GM19395 (cell line): ENCODE data around the gene FKRP.

Experiments
- ATAC-seq: cut with Tn5 transposase; IDR thresholded peaks from one replicate; pipeline ENCODE4 v1.9.1; 2021; ENCODE audit warnings: mild to moderate bottlenecking, moderate library complexity; ENCODE audit not compliant: unreplicated experiment

The FKRP gene

DNA sequence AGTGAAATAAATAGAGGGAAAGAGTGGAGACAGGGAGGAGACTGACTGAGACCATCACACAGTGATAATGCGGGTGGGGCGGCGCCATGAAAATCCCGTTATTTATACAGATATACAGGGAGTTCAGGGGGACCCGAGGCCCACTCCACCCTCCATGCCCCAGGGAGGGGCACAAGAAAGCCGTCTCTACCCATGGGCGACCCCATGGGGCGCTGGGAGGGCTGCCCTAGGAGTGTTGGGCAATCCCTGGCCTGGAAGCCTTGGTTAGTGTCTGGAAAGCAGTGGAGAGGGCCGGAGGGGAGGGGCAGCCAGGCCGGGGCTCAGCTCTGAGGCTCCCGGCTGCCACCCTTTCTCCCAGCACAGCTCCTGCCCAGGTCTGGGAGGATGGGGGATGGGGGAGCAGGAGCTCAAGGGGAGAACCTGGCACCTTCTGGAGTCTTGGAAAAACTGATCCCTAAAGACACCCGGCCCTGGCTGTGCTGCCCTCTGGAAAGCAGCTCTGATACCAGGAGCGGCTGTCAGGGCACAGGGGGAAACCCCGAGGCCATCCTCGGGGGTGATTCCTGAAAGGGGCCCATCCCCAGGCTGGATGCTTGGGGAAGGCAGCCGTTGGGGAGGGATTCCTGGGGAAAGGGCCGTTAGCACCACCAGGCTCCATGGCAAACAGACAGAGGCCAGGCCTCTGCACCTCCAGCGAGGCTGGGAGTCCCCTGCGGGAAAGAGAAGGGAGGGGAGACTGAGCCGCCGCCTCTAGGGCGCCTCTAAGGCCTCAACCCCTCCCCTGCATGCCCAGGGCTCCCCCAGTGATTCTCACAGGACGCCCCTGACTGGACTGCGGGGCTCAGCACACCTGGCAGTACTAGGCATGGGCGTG is 26.0 kb upstream of the FKRP start:
- no peak for ATAC-seq

DNA sequence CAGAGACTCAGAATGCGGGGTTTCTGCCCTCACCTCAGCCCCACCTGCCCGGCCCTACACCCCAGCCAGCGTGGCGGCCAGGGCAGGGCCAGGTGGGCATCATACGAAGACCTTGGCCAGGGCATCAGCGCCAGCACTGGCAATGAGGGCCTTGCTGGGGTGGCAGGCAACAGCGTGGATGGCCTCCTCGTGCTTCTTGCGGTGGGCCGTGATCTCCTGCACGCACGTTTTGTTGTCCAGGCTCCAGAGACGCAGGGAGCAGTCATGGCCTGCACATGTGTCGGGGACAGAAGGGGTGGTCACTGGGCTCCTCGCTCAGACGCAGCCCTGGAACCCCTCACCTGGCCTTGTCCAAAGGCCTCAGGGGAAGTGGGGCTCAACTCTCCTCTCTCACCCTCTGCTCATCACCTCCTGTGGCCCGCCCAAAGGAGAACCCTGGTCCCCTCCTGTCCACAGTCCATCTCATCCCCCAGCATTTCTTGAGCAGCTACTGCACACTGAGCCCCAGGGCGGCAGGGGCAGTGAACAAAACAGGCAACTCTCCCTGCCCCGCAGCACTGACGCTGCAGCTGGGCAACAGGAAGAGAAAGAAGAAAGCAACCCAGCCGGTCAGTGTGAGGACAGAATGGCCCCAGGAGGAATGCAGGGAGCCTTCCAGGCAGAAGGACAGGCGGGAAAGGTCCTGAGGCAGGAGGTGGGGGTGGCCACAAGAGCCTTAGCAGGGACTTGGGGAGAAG is 25.2 kb upstream of the FKRP start:
- no peak for ATAC-seq

DNA sequence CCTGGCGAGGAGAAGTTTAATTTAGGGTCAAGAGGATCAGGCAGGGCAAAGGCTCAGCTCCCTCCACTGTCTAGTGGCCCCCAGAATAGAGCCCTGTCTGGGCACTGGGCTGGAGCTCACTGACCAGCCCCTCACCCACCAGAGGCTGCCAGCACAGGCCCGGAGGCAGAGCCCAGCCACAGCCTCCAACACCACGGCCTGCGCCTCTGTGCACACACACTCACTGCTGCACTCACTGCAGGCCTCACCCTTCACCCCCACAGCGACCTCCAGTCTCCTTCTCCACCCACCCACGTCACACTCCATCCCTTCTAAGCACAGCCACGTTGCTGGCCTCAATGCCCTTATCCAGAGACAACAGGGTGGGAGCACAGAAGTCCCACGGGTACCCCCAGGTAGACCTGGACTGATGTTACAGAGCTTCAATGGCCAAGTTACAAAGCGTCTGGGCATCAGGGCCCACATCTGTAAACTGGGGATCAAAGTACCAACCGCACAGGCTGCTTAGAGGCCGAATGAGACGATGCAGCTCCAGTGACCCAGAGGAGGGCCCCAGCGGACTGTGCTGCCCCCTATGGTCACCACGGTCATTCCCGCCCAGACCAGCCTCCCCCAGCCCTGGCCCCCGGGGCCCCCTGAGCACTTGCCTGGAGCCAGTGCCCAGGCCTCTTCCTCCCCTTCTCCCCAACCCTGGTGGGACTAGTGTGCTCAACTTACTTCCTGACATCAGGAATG is 24.4 kb upstream of the FKRP start:
- no peak for ATAC-seq

DNA sequence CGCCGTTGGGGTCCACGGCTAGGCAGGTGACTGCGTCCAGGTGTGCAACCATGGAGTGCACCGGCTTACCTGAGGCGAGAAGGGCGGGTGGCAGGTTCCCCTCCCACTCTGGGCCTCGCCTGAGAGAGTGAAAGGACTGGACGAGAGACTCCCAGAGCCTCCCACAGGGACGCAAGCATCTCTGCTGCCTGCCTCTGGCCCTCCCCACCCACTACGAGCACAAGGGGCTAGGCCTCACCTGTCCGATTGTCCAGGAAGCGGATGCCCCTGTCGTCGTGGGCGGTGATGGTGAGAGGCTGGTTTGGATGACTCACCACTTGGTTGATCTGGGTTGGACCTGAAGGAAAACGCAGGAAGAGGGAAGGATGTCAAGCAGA is 23.9 kb upstream of the FKRP start:
- ATAC-seq = no peak

DNA sequence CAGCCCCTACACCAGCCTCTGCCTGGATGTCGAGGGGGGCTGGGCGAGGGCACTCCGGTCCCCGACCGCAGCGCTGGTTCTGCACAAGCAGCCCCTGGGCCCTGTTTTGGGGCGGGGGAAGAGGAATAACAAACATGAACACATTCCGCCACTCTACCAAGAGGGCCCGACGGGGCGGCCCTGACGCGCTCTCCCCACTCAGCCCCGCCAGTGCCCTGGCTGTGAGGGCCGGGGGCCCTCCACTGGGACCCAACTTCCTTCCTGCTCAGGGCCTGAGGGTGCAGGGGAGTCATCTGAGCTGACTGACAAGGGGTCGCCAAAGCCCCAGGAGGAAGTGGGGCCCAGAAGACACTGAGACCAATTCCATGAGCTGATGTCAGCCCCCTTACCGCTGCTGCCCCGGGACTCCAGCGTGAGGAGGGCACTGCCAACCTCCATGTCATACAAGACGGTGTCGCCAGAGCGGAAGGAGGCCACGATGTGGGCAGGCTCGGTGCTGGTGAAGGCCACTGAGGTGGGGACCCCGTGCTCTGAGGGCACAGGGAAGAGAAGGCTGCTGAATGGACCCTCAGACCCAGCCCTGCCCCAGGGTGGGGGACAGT is 23.3 kb upstream of the FKRP start:
- ATAC-seq = no peak

DNA sequence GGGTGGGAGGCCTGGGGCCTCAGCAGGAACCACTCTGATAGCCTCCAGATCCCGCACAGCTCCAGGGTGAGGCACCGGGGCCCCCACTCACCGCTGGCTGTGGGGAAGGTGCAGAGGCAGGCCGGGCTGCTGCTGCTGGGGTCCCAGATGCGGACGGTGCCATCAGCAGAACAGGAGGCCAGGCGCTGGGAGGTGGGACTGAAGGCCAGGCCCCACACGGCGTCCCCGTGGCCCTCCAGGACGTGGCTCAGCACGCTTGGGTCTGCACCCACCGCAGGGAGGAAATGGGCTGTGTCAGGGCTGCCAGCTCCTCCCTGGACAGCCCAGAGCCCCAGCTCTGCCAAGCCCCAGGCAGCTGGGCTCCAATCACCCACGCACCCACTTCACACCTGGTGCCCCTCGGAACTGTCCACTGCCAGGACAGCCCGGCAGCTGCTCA is 22.8 kb upstream of the FKRP start:
- no peak for ATAC-seq

DNA sequence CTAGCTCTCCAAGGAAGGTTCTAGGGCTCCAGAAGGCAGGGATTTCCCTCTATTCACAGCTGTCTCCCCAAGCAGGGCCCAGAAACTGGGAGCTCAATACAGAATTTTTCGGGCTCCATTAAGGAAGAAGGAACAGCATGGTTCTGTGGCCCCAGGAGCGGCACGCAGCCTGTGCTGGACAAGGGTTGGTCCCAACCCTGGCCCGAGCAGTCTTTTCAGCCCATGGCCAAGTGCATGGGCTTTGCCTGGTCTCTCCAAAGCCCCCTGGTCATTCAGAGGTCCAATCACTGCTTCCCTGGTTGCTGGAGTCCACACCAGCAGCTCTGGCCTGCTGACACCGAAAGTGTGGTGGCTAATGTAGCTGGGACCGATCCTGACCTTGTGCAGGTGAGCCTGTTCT is 22.4 kb upstream of the FKRP start:
- no peak for ATAC-seq

DNA sequence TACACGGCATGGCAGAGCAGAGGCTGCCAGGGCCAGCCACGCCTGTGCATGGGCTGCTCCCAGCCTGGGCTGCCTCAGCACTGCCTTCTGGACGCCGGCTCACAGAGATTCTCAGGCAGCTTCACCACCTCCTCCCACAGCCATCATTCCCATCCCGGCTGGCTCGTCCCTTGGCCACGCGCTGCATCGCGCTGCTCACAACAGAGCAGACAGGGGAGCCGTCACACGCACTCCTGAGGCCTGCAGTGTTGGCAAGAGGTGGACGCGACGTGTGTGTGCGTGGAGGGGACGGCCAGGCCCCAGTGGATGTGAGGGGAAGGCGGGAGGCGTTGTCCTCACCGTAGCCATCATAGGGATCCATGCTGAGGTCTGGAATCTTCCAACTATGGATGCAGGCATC is 21.4 kb upstream of the FKRP start:
- ATAC-seq = no peak

DNA sequence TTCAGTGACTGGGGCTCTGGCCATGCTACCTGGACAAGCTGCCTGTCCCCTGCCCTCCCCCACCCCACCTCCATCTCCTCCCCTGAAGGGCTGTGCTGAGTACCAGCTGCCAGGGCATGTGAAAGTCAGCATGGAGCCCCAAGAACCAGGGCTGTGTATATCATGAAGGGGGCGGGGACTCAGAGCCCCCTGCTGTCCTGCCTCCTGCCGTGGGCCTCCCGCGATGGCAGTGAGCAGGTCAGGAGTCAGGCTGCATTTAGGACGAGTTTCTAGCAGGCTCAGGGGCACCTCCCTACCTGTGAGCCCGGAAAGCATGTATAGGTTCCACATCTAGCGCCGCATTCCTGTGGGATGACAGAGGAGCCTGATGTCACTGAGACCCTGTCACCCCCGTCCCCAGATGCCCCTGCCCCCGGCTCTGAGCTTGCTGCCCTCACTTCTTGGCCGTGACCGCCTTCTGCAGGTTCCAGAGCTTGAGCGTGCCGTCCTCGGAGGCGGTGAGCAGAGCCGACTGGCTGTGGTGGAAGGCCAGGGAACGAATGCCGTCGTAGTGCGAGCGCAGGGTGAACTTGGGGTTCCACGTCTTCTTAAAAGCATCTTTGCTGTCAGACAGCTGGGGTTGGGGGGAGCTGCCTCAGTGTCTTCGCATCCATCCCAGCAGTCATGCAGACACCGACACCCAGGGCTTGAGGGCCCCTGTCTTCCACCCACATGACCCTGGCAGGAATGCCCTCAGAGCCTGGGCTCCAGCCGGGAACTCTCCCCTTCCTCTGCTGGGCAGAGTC is 20.6 kb upstream of the FKRP start:
- no peak for ATAC-seq

DNA sequence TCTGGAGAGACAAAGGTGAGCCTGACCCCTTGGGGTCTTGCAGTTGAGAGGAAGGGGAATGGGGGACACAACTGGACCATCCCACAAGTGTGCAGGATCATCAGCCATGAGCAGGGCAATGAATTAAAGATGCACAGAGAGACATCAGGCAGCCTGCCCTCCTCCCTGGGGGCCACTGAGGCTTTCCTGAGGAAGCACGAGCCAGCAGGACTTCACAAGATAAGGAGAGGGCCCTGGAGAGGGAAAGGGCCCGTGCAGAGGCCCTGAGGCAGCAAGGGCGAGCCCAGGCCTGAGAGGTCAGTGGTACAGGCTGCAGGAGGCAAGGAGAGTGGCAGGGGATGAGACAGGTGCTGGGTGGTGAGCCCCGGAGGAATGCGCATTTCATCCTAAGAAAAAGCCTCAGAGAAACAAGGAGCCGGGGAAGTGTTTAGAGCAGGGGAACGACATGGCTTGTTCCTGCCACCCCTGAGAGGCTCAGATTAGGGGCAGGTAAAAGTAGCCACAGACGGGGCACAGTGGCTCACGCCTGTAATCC is 19.9 kb upstream of the FKRP start:
- ATAC-seq = no peak

DNA sequence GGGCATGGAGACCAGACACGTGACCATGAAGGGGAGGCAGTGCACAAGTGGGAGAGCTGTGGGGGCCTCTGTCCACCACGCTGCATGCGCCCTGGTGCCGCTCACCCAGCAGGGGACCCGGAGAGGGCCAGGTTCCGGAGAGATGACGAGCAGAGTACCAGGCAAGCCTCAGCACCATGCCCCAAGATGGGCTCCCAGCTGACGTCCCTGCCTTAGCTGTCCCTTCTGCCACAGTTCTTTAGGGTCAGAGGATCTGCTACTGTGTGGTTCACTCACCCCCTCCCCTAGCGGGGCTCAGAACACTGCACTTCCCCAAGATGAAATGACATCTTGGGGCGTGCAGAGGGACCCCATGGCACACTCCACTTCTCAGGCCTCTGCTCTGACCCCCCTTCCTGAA is 19.3 kb upstream of the FKRP start:
- no peak for ATAC-seq

DNA sequence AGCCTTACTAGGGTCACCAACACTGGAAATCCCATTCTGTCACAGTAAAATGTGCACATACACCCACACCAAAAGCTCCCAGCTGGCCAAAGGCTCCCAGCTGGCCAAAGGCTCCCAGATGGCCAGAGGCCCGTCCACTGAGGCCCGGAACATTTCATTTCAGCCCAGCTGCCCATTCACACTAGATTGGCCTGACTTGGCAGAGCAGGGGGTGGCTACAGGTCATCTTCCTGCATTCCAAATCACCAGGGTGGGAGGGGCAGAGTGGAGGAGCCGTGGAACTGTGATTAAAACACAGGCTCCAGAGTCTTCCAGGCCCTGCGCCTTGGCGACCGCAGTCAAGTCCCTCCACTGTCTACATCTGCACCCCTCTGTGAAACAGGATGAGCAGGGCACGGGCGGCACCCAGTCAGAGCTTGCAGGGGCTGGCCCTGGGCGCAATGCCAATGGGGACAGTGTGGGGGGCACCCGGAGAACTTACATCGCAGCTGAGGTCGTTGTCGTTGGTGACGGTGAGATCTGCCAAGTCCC is 18.8 kb upstream of the FKRP start:
- no peak for ATAC-seq

DNA sequence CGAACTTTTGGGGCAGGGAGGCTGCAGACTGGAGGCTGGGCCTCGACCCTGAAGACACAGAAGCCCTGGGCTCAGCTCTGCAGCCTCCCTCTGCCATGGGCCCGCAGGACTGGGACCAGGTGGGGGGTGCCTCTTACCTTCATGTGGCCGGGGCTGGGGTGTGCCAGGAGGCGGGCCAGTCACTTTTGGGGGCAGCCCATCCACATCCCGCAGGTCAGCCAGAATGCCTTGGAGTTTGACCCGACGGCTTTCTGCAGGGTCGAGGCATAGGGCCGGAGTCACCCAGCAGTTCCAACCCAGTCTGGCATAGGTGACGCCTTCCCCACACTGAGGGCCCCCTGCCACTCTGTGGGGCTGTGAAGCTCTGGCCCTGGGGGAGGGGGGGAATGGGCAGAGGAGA is 18.1 kb upstream of the FKRP start:
- ATAC-seq = no peak

DNA sequence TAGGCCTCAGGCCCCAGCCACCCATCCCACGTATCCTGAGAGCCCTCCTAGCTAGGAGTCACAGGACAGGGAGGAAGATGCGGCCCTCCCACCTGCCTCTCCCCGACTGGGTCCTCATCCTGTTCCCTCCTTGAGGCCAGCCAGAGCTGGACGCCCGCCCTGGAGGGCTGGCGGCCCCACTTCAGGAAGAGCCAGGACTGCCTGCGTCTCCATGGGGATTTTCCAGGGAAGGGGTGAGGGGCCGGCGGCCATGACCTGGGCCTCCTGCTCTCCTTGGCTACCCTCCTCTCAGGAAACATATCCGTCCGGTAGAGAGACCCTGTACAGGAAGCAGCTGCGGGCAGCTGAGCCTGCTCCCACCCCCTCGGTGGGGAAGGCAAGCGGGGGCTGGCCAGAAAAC is 17.6 kb upstream of the FKRP start:
- no peak for ATAC-seq

DNA sequence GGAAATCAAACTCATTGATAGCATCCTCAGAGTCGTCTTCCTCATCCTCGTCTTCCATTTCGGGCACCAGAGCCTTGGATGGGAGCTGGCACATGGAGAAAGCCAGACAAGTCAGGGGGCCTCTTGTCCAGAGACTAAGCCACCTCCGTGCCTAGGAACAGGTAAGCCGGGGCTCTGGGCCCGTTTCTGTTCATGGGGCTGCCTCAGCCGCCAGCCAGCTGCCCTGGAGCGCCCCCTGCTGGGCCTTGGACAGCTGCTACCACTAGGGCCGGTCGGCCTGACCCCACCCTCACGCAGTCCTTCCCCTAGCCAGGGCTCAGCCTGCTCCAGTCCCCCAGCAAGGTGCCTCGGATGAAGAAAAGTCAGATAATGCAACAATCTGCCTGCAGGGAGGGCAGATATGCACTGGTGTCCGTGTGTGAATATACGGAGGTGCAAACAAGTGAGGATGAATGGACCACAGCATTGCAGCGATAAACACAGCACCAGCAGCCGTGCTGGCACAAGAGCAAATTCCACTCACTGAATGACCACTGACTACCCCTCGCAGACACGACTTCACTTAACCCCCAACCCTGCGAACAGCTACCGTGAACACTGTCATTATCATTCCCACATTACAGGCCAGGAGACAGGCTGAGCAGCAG is 17.0 kb upstream of the FKRP start:
- no peak for ATAC-seq

DNA sequence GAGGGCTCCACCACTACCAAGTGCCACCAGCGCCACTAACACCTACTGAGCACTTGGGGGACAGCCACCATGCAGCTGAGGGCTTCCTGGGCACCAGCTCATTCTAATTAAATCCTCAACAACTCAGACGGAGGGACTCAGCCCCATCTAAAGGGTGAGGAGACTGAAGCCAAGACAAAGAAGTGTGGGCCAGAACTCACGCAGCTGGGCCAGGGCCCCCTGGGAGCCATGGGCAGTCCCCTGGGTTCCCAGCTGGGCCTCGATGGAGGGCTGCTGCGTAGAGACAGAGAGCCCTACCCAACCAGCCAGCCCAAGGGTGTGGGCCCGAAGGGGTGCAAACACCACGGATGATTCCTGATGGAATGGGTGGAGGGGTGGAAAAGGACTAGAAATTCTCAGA is 16.2 kb upstream of the FKRP start:
- ATAC-seq = no peak

DNA sequence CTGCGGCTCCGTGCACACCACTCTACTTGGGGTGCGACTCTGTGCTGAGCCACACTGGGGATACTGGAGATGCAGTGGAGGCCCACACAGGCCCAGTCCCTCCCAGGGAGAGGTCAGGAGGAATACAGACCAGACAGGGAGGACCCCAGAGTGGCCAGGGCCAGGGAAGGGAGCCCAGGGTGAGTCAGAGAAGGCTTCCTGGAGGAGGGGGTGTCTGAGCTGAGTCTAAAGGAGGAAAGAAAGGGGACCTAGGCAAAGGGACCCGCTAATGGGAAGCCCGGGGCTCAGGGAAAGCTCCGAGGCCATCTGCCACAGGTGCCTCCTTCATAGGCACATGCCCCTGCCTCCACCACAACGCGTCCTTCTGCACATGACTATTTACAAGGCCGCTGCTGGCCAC is 15.7 kb upstream of the FKRP start:
- ATAC-seq = no peak

DNA sequence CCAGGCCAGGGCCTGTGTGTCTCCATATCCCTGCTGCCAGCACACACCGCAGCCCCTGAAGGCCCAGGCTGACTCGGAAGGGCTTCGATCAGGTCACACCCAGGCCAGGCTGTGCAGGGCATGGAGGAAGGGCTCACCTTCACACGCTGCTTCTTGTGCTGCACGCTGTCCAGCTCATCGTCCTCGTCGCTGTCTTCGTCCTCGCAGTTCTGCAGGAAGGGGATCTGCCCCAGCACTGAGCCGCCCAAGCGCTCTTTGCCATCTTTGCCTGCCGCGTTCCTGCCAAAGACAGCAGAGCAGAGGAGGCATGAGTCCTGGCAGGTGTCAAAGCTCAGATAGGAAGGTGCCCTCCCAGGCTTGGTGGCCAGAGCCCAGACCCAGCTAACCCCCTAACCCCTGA is 15.3 kb upstream of the FKRP start:
- no peak for ATAC-seq

DNA sequence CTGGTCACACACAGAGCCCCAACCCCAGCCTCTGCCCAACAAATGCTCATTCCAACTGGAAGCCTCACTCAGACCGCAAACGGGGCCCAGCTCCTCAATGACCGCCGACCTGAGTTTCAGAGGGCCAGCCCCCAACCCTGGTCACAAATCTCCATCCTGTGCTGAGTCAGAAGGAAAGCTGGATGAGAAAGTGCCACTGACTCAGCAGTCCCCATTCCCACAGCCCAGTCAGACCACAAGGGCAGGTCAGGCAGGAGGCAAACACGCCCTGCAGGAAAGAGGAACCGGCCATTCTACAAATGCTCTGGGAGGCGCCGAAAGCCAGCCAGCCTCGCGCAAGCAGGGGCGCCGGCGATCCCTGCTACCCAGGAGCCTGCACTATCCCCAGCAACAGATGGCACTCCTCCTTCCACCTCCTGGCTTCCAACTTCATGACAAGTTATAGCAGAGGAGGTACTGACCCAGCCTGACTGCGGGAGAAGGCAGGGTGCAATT is 14.8 kb upstream of the FKRP start:
- ATAC-seq = no peak
